Bone marrow (tissue), 2 donors: Measurements from ENCODE around the gene RNF167.

Experiments
- DNase-seq, 2 donors: peaks; one replicate each; lab custom pipeline; 2025; lab: John Stamatoyannopoulos, UW

Gene RNF167

DNA sequence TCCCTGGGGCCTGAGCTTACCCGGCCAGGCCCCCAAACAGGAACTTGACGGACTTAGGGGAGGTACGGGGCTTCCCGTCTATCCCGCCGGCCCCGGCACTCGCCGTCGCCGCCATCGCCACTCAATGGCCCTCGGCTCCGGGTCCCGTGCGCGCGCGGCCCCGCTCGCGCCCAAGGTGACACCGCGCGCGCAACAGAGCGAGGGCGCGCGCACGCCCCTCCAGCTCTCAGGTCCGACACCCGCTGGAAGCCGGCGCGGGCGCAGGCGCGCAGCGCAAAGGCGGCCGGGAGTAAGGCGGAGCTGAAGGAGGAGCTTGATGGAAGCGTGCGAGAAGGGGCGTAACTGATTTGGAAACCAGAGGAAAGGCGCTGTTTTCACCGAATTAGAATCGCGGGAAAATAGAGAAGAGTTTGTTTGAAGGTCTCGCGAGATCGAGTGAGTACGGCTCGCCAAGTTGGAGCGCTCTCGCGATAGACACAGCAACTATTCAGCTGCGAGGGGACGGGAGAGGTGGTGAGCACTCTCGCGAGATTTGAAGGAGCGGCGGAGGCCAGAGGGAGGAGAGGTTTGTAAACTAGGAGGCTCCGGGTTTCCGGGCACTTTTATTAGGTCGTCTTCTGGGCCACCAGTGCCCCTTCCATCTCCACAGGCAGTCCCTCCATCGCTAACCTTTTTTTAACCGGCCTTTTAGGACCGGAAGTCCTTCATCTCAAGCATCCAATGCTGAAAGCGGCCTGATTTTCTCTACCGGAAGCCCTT is at the start of gene RNF167, which contains the start of gene SLC25A11:
Gene RNF167 (plus strand): TSS at position 473 of the 759 bp plus-strand sequence. CDS start 642 bp downstream, outside the sequence.
Gene SLC25A11 (minus strand): TSS at position 251 of the 759 bp plus-strand sequence. CDS start 136 bp downstream, at position 115.
- peak; percentile 93 to 100 for DNase-seq

DNA sequence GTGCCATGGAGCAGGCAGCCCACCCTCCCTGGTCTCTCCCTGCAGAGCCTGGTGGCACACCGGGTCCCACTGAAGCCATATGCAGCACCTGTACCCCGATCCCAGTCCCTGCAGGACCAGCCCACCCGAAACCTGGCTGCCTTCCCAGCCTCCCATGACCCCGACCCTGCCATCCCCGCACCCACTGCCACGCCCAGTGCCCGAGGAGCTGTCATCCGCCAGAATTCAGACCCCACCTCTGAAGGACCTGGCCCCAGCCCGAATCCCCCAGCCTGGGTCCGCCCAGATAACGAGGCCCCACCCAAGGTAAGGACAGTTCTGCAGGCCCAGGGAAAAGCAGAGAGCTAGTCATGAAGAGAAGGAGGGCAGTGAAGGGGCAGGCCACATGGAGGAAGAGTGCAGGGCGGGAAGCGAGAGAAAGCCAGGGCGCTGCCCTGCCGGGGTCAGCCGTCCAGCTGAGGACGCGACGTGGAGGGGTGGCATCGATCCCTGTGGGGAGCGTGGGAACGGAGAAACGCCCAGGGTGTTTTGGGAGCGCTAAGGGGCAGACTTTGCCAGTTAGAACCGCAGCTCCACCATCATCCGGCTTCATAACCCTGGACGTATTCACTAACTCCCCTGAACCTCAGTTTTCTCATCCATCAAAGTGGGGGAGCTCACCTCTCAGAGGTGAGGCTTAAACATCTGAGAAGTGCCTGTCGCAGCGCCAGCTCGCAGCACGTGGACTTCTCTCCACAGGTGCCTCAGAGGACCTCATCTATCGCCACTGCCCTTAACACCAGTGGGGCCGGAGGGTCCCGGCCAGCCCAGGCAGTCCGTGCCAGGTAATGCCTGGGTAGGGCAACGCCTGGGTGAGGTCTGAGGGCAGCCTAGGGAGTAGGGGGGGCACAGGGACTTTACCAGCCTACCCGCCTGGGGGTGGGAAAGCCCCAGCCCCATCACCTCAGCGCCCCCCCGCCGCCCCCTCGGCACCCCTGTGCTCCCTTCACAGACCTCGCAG is 48.4 kb upstream of the RNF167 start:
- DNase-seq, result no peak

DNA sequence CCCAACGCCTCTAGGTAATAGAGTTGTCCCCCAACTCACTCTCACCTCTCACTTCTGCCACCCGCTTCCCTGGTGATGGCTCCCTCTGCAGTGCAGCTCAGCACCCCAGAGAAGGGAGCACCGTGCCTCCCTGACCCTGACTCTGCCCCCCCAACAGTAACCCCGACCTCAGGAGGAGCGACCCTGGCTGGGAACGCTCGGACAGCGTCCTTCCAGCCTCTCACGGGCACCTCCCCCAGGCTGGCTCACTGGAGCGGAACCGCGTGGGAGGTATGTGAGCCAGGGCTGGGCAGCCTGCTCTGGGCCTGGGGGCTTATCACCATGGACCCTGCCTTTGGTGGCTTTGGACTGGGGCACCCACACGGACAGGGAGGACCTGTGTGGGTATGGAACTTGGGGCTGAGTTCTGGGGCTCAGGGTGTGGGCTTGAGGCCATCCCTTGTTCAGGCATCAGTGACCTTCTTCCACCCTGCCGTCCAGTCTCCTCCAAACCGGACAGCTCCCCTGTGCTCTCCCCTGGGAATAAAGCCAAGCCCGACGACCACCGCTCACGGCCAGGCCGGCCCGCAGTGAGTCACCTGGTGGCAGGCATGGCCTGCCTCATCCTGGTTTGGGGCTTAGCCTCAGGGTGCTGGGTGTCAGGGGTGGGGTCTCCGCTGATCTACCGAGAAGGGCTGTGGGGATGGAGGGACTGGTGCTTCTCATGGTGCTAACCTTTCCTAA is 47.4 kb upstream of the RNF167 start:
- DNase-seq, result no peak

DNA sequence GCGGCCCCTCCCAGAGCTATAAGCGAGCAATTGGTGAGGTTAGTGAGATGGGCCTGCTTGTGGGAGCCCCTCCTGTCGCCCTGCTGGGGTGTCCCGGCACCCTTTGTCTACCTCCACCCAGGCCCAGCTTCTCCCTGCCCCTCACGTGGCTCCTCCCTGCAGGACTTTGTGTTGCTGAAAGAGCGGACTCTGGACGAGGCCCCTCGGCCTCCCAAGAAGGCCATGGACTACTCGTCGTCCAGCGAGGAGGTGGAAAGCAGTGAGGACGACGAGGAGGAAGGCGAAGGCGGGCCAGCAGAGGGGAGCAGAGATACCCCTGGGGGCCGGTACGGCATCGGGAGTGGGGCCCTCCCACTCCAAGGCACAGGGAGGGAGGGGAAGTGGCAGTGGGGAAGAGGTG is 46.8 kb upstream of the RNF167 start:
- no peak for DNase-seq

DNA sequence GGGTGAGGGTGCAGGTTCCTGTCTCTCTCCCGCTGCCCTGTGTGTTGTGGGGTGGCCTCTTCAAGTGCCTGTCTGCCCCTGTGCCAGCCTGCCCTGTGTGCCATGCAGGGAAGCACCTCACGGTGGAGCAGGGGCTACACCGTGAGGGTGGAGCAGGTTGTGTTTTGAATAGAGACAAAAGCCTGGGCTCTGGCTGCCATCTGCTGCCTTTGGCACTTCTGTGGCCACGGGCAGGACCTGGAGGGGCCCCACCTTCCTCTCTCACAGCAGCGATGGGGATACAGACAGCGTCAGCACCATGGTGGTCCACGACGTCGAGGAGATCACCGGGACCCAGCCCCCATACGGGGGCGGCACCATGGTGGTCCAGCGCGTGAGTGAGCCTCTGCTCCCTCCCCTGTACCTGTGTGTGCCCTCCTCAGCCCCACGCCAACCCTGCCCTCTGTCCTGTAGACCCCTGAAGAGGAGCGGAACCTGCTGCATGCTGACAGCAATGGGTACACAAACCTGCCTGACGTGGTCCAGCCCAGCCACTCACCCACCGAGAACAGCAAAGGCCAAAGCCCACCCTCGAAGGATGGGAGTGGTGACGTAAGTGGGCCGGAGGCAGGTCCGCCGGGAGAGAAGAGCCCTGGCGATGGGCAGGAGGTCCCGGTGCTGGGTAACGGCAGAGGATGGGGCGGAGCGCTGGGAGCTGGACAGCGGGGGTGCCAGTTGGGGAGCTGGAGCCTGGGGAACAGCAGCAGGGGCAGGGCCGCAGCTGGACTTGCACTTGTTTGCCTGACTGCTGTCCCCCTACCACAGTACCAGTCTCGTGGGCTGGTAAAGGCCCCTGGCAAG is 46.1 kb upstream of the RNF167 start:
- DNase-seq, result no peak

DNA sequence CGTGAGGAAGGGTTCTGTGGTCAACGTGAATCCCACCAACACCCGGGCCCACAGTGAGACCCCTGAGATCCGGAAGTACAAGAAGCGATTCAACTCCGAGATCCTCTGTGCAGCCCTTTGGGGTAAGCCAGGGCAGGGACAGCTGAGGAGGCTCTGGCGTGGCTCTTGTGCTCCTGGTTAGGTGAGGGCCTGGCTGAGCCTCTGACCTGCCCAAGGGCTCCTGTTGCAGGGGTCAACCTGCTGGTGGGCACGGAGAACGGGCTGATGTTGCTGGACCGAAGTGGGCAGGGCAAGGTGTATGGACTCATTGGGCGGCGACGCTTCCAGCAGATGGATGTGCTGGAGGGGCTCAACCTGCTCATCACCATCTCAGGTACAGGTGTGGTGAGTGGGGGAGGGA is 44.9 kb upstream of the RNF167 start:
- no peak for DNase-seq

DNA sequence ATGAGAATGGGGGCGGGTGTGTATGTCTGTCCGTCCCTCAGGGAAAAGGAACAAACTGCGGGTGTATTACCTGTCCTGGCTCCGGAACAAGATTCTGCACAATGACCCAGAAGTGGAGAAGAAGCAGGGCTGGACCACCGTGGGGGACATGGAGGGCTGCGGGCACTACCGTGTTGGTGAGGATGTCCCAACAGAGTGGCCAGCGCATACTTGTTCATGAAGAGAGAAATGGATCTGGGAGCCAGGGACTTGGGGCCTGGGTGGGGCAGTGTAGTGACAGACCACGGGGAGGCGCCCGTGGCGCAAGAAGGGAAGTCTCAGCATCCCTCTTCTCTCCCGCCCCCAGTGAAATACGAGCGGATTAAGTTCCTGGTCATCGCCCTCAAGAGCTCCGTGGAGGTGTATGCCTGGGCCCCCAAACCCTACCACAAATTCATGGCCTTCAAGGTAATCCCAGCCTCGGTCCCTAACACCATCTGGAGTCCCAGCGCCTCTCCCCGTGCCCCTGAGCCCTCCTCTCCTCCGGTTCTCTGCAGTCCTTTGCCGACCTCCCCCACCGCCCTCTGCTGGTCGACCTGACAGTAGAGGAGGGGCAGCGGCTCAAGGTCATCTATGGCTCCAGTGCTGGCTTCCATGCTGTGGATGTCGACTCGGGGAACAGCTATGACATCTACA is 44.3 kb upstream of the RNF167 start:
- DNase-seq, result no peak

DNA sequence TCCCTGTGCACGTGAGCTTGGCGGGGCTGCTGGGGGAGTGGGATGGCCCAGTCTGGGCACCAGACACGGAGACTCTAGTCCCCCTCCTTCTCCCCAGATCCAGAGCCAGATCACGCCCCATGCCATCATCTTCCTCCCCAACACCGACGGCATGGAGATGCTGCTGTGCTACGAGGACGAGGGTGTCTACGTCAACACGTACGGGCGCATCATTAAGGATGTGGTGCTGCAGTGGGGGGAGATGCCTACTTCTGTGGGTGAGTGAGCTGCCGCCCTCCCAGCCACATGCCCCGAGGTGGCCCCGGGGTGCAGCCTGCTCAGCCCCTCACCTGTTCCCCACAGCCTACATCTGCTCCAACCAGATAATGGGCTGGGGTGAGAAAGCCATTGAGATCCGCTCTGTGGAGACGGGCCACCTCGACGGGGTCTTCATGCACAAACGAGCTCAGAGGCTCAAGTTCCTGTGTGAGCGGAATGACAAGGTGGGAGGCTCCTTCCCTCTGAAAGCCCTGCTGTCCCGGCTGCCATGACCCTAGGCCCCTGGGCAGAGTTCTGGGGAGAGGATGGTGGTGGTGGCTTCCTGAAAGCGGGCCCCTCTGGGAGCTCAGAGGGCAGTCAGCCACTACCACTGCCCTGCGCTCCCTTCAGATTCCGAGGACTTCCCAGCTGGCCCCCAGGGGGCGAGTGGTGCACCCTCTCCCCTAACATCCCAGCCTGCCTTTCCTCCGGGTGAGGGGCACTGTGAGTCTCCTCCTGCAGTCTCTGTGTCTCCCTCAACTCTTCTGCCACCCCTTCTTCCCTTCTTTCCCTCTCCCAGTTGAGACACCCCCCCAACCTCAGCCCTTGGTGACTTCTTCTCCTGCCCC is 43.5 kb upstream of the RNF167 start:
- no peak for DNase-seq

DNA sequence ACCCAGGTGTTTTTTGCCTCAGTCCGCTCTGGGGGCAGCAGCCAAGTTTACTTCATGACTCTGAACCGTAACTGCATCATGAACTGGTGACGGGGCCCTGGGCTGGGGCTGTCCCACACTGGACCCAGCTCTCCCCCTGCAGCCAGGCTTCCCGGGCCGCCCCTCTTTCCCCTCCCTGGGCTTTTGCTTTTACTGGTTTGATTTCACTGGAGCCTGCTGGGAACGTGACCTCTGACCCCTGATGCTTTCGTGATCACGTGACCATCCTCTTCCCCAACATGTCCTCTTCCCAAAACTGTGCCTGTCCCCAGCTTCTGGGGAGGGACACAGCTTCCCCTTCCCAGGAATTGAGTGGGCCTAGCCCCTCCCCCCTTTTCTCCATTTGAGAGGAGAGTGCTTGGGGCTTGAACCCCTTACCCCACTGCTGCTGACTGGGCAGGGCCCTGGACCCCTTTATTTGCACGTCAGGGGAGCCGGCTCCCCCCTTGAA is 42.8 kb upstream of the RNF167 start:
- no peak for DNase-seq

DNA sequence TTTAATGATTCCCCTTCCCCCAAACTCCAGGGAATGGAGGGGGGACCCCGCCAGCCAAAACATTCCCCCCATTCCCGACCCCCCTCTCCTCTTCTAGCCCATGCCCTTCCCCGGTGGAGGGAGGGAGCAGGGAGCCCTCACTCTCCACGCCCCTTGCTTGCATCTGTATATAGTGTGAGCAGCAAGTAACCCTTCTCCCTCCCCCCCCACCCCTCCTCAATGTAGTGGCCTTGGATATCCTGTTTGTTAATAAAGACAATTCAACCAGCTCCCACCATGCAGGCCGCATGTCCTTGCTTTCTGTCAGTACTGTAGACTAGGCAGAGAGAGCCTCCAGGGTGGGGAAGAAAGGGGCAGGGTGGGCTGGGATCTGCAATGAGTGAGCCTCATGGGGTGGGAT is 42.3 kb upstream of the RNF167 start:
- no peak for DNase-seq

DNA sequence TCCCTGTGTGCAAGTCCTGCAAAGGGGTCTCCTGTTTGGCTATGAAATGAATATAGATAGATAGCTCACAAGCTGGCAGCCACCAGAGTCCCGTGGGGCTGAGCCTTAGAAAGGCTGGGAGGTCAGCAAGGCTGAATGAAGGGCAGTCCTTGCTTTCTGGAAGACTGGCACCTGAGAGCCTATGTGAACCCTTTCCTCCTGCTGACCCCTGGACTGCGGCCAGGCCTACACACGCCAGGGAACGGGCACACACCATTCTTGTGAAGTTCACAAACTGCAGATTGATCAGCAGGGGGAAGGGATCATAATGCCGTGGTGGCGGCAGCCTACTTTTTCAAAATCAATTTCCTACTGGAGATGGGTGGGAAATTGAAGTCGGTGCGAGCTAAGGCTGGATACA is 41.7 kb upstream of the RNF167 start:
- DNase-seq, result no peak

DNA sequence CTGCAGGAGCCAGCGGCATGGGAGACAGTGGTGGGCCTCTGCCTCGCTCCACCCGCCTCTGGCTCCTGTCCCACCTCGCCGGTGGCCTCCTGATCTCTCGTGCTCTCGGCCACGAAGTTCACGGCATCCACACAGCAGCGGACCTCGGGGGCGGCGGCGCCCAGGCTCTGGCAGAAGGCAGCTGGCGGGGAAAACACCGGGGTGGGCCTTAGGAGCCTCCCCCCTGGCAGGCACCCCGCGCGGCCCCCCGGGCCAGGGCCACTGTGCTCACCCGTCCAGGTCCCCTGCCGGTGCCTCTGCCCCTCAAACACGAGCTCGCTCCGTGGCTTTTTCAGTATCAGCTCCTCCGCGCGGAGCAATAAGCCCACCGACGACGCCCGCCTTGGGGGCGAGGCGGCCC is 41.1 kb upstream of the RNF167 start:
- DNase-seq, result no peak

DNA sequence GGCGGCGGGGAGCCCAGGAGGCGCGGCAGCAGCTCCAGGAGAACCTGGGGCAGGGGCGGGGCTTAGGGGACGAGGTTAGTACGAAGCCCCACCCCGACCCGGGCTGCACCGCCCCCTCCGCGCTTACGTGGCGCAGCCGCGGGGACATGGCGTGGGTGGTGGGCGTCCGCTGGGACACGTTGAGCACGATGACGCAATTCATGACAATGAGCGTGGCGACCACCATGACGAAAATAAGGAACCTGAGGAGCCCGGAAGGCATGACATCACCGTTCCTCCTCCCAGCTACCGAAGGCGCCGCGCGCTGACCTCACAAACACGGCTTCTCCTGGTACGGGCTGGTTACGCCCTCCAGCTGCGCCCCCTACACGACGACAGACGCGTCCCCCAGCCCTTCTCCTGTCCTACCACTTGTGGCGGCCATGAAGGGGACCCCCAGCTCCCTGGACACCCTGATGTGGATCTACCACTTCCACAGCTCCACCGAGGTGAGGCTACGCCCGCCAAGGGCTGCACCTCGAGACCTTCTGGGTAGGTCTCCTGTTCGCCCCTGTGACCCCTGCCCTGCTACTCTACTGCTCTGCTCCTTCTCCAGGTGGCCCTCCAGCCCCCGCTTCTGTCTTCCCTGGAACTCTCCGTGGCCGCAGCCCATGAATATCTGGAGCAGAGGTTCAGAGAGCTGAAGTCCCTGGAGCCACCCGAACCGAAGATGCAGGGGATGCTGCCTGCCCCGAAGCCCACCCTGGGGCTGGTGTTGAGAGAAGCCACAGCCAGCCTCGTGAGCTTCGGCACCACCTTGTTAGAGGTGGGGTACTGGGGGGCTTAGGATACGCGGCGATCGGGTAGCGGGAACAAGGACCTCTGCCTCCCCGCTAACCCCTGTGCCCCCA is 40.5 kb upstream of the RNF167 start, which contains the start of gene C17orf107:
Gene C17orf107 (plus strand): TSS at position 196 of the 890 bp plus-strand sequence. CDS start 227 bp downstream, at position 423.
- peak; percentile 30 to 76 for DNase-seq

DNA sequence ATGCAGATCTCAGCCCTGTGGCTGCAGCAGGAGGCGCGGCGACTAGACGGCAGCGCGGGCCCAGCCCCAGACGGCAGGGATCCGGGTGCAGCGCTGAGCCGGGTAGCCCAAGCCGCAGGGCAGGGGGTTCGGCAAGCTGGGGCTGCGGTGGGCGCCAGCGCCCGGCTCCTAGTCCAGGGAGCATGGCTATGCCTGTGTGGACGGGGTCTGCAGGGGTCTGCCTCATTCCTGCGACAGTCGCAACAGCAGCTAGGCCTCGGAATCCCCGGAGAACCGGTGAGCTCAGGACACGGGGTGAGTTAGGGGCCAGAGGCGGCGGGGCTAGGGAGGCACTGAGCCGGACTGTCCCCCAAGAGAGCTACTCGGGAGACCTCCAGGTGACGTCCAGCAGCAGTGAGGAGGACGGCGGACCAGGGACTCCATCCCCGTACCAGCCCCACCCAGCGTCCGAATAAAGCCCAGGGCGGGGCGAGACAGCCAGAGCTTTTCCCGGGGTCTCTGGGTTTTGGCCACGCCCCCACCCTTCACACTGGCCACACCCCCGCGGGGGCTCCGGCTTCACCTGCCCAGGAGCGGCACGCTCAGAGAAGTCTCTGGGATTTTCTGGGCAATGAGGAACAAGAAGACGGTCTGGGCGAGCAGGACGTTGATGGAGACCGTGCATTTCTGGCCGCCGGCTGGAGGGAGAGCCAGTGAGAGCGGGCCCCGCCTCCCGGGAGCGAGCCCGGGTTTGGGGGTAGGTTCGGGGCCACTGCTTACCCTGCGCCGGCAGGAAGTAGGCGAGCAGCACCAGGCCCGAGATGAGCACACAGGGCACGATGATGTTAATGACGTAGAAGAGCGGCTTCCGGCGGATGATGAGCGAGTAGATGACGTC is 39.6 kb upstream of the RNF167 start:
- DNase-seq, result peak in 1 of 2 donors; percentile 39

DNA sequence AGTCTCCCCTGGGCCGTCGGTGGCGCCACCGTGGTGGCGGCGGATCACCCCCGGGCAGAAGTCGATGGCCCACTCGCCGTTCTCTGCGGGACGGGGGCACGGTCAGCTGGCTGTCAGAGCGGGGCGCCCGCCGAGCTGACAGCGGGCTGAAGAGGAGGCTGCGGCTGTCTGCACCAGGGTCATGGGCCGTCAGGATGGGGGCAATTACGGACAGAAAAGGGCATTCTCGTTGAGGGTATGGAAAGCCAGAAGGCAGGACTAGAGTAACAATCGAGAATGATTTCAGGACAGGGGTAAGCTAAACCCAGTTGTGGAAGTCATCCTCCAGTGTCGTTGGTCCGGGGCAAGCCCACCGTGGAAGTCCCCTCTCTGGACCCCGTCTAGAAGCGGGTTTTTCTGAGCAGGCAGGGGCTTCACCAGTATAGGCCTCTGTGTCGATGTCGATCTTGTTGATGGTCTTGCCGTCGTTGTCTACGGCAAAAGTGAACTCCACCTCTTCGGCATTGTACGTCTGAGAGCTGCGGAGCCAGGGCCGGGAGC is 38.9 kb upstream of the RNF167 start:
- no peak for DNase-seq

DNA sequence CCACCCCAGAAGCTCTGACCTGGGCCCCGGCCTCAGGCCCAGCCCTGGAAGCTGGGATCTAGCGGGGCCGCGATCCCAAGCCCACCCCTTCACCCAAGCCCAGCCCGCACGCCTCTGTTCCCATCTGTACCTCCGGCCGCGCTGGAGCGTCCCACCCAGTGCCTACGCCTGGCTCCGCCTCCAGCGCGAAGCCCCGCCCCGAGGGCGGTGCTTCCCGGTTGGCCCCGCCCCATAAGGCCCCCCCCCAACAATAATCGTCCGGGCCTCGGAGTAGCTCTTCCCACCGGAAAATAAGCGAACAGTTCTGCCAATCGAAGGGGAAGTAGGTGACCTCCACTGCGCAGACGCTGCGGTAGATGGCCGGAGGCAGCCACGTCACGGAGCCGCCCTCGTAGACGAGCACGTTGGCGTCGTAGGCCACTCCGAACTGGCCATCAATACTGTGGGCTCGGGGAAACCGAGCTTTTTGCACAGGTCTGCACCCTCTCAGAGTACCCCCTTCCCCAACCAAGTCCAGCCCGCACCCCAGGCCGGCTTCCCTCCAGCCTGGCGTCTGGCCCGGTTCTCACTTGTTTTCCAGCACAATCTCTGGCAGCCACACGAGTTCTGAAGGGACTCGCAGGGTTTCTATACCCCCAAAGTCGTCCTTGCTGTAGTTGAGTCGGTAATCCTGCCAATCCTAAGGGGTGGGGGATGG is 38.3 kb upstream of the RNF167 start:
- DNase-seq, result peak in 1 of 2 donors; percentile 38
